Measurements from ENCODE around the gene CXXC4.

CXXC4 gene

GRCh38 chr4:104489731-104490095, 5.0 kb downstream of the CXXC4 start:
- DNase-seq (ENCODE audit: low read depth, low spot score), result no peak

DNA sequence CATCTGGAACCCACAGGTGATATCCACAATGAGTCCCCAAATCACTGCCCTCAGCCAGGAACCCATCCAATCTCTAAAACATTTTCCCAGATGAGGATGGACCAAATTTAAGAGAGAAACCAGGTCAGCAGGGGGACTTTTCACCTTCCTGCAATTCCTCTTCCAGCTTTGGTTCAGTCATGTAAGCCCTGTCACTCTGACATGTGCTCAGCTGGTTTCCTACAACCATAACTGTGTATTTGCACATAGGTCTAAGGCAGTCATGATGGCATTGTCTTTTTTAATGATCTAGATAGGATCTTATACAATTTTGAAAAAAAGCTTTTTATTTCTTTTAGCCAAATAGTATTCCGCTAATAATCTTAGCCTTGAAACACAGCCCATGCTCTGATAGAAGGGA, 6.5 kb downstream of the CXXC4 start:
- no peak for DNase-seq (ENCODE audit: low read depth, low spot score)

GRCh38 chr4:104486716-104487504, 7.8 kb downstream of the CXXC4 start:
- DNase-seq (ENCODE audit: low read depth, low spot score), result peak; percentile 41

DNA sequence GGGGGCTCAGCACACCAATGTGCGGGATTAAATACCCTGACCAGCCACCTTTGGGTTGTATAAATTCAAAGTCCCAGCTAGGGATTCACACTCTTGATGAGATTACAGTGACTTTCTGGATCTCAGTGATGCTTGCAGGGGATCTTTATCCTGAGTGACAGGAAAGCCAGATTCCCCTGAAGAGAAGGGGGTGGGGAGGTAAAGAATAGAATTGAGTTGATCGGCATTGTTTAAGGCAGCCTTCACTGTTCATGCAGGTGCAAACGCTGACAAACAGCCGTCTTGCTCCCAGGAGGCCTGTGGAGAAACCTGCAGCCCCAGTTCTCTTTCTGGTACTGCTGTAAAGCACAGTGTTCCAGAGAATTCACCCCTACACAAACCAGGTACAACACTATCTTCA, 19.0 kb downstream of the CXXC4 start:
- DNase-seq (ENCODE audit: low read depth, low spot score), result peak; percentile 27

- no peak for DNase-seq (ENCODE audit: low read depth, low spot score)
Measured at GRCh38 chr4:104472766-104473165, 21.9 kb downstream of the CXXC4 start.

- DNase-seq (ENCODE audit: low read depth, low spot score), result no peak
Measured at GRCh38 chr4:104470770-104471169, 23.9 kb downstream of the CXXC4 start.

DNA sequence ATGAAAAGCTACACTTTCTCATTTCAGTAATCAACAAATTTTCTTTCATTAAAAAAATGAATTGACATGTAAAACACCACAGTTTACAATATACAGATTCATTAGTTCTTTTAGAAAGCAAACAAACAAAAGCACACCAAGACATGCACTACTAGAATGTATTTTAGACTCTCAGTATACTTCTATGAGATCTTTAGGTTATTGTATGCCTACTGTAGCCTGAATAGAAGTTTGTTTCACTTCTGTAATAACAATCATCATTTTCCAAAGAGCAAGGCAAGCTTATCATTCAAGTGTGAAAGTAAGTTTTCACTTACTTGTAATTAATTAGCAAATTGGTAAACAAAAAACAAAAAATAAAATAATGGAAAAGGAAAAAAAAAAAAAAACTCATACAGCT, 24.9 kb downstream of the CXXC4 start:
- DNase-seq (ENCODE audit: low read depth, low spot score), result no peak

DNA sequence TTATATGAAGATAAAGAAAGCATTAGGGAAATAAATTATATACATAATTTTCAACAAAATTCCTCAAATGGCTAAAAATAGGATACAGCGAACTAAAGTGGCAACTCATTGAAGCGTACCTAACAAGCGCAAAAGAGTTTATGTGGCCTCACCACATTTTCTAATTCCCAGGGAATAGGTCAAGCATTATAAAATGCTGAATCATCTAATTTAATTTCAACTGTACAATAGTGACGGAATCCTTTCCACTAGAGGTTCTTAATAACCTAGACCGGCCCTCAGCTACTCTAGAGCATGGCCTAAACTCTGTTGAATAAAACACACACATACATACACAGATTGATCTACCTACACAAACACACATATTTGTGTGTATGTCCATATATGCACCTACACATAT, 29.1 kb downstream of the CXXC4 start:
- DNase-seq (ENCODE audit: low read depth, low spot score), result no peak

GRCh38 chr4:104465201-104465600, 29.5 kb downstream of the CXXC4 start:
- no peak for DNase-seq (ENCODE audit: low read depth, low spot score)

- DNase-seq (ENCODE audit: low read depth, low spot score), result no peak
Measured at GRCh38 chr4:104462641-104463040, 32.1 kb downstream of the CXXC4 start.

DNA sequence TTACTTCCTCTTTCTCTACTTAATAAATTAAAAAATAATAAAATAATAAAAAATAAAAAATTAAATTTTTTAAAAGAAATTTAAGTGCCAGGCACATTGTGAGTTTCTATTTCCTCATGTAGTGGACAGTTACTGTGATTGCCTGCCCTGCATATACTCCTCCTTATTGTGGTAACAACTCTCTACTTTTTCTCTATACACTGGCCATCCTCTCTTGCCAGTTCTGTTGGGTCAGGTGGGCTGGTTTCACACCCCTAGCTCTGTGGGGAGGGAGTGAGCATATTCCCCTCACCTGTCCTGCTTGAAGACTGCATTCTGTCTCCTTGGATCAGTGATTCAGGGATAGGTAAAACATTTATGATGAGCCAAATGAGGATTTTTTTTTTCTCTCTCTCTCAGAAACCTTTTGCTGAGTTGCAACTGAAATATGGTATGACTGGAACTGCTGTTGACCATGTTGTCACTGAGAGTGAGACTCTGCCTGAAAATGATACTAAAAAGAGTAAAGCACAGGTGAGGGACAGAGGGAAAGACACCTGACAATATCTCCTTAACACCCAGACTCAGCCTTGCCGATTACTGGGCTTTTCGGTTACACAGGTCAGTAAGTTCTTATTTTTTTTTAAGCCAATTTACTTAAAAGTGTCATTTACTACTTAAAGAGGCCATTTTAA, 37.2 kb downstream of the CXXC4 start:
- DNase-seq (ENCODE audit: low read depth, low spot score), result no peak

GRCh38 chr4:104451573-104451972, 43.1 kb downstream of the CXXC4 start:
- no peak for DNase-seq (ENCODE audit: low read depth, low spot score)

DNA sequence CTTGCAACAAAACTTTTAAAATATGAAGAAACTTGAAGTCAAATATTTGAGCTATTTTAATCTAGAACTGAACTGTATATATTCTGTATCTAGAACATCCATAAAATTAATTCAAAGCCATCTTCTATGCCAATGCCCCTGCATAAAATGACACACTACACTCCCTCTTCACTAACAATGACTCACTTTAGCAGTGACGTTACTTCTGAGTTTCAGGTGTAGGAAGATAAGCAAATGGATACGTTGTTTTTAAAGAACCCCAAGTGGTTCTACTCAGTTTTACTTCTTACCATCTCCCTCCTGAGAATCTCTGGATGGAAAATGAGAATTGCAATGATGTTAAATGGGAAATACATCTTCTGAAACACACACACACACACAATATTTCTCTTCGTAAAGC, 45.2 kb downstream of the CXXC4 start:
- DNase-seq (ENCODE audit: low read depth, low spot score), result no peak

GRCh38 chr4:104447294-104447693, 47.4 kb downstream of the CXXC4 start:
- DNase-seq (ENCODE audit: low read depth, low spot score), result no peak

DNA sequence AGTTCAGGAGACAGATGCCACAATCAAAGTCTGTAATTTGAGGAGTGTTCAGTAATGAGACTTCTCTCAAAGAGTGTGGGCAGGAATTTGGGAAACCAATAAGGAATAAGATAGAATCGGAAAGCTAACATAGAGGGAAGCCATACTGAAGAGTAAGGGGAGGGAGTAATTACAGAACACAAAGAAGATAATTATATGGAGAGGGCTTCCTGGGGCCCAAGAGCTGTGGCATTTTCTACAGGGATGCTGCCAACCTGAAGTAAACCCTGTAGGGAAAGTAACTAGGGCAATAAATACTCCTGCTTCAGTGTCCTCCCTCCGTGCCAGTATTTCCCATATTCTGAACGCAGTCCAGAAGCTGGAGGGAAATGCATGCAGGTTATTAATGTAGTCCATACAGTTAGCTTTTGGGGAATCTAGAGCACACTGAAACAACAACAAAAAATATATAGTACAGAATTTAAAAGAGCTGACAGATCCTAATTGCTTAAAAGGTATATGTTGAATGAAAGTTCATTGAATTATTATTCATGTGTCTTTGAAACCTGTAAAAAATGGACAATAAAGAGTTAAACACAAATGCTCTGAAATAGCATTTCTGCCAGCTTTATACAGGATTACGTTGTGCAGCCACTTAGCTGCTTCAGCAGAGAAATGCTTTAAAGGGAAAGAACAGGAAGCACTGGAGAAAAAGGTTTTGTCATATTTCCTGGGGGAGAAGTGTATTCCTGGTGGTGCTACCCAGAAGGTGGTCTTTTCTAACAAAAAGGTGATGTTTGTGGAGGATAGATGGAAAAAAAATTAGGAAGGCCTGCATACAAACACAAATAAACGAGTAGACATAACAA, 48.0 kb downstream of the CXXC4 start:
- DNase-seq (ENCODE audit: low read depth, low spot score), result no peak

DNA sequence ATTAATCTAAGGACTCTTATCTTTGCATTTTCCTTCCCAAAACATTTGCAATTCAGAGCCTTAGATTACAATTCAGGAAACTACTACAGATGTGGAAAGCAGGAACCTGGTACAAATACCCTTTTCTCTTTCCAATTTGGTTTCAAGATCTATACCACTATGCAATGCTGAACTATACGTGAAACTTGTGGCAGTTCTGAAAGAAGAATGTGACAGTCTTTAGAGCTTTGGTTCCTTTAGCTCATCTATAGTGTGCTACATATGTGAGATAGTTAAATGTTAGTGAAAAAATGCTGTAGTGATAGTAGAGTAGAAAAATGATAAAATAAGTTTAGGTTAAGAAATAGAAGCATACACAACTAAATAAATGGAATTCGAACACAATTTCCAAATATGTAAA, 50.0 kb downstream of the CXXC4 start:
- no peak for DNase-seq (ENCODE audit: low read depth, low spot score)

GRCh38 chr4:104436542-104436941, 58.2 kb downstream of the CXXC4 start:
- DNase-seq (ENCODE audit: low read depth, low spot score), result no peak

GRCh38 chr4:104429150-104429741, 65.4 kb downstream of the CXXC4 start:
- DNase-seq (ENCODE audit: low read depth, low spot score), result no peak

GRCh38 chr4:104425948-104426347, 68.7 kb downstream of the CXXC4 start:
- DNase-seq (ENCODE audit: low read depth, low spot score), result no peak

GRCh38 chr4:104424989-104425388, 69.7 kb downstream of the CXXC4 start:
- no peak for DNase-seq (ENCODE audit: low read depth, low spot score)

- no peak for DNase-seq (ENCODE audit: low read depth, low spot score)
Measured at GRCh38 chr4:104424475-104424941, 70.2 kb downstream of the CXXC4 start.

DNA sequence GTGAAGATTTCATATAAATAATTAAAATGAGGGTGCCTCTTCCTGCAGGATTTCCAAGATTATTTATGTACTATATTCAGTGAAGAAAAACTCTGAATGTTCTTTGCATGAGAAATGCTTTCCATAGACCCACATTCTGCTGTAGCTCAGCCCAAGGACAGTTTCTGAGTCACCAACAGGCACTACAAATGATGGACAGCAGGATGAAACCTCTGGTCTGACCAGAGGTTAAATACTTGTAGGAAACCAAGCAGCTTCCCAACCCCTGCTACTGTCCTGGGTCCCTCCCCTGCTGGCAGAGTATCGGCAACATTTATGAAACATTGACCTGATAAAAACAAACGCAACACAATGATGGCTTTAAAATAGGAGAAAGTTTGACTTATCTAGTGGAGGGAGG, 73.1 kb downstream of the CXXC4 start:
- no peak for DNase-seq (ENCODE audit: low read depth, low spot score)

All from ELF-1 (cell line).